Hepatocyte (in vitro differentiated cells): Measurements from ENCODE around the gene THUMPD2. TPM values are rescaled to one million over a fixed set of nuclear protein-coding genes. Genes with fewer than 3 reads are reported as not detected.
A peak's percentile ranks its signal among the peaks of the same experiment; 100 is the strongest.
"Not testable (repeated sequence)": the region's sequence is repeated elsewhere in the genome, so short reads cannot be mapped to it uniquely, and the experiment has no call there.

ENCODE experiments used
- DNase-seq: peaks from one replicate; pipeline ENCODE4 v3.0.0-alpha.2; 2016; ENCODE audit warnings: low spot score
- H2AFZ ChIP-seq: fragments of 200-600 bp; sonication (generic); 2 replicates; pipeline ENCODE4 v1.6.0; 2016; ENCODE audit warnings: antibody characterized with exemption, mild to moderate bottlenecking
- H3K27ac ChIP-seq: fragments of 200-600 bp; sonication (generic); 2 replicates; pipeline ENCODE4 v1.5.1; 2016; ENCODE audit warnings: mild to moderate bottlenecking
- H3K27me3 ChIP-seq: fragments of 200-600 bp; sonication (generic); 2 replicates; pipeline ENCODE4 v1.6.1; 2016
- H3K36me3 ChIP-seq: fragments of 200-600 bp; sonication (generic); replicated peaks from 2 replicates; pipeline ENCODE4 v1.5.1; 2016; ENCODE audit warnings: low read depth; ENCODE audit not compliant: insufficient read depth
- H3K4me1 ChIP-seq: fragments of 200-600 bp; sonication (generic); 2 replicates; pipeline ENCODE4 v1.5.1; 2016; ENCODE audit warnings: mild to moderate bottlenecking, moderate library complexity; ENCODE audit not compliant: insufficient read depth
- H3K4me2 ChIP-seq: fragments of 200-600 bp; sonication (generic); 2 replicates; pipeline ENCODE4 v1.6.0; 2016
- H3K4me3 ChIP-seq: fragments of 200-600 bp; sonication (generic); 2 replicates; pipeline ENCODE4 v1.5.1; 2016; ENCODE audit warnings: mild to moderate bottlenecking
- H3K79me2 ChIP-seq: fragments of 200-600 bp; sonication (generic); 2 replicates; pipeline ENCODE4 v1.6.0; 2017; ENCODE audit warnings: mild to moderate bottlenecking
- H3K9me2 ChIP-seq: fragments of 200-600 bp; sonication (generic); replicated peaks from 2 replicates; pipeline ENCODE4 v1.6.0; 2017; ENCODE audit warnings: mild to moderate bottlenecking; ENCODE audit not compliant: insufficient read depth
- H3K9me3 ChIP-seq: fragments of 200-600 bp; sonication (generic); 2 replicates; pipeline ENCODE4 v1.5.1; 2016; ENCODE audit warnings: low read depth, mild to moderate bottlenecking
- H4K20me1 ChIP-seq: fragments of 200-600 bp; sonication (generic); 2 replicates; pipeline ENCODE4 v1.6.0; 2016; ENCODE audit warnings: mild to moderate bottlenecking; ENCODE audit not compliant: insufficient read depth, poor library complexity, severe bottlenecking
- CTCF ChIP-seq: fragments of 200-600 bp; sonication (generic); IDR thresholded peaks from 2 replicates; pipeline ENCODE4 v1.5.1; 2016; ENCODE audit warnings: antibody characterized with exemption, mild to moderate bottlenecking; ENCODE audit not compliant: poor library complexity
- EZH2 ChIP-seq: fragments of 200-600 bp; sonication (generic); IDR thresholded peaks from 2 replicates; pipeline ENCODE4 v1.6.1; 2016; ENCODE audit warnings: antibody characterized with exemption, mild to moderate bottlenecking, borderline replicate concordance
- EZH2phosphoT487 ChIP-seq: fragments of 200-600 bp; sonication (generic); IDR thresholded peaks from one replicate; pipeline ENCODE4 v1.6.1; 2018; ENCODE audit warnings: antibody characterized with exemption, mild to moderate bottlenecking, low read depth, moderate library complexity; ENCODE audit not compliant: unreplicated experiment, severe bottlenecking
- WGBS: methylation state at CpG from one replicate; pipeline ENCODE4 v1.1.6; 2016; ENCODE audit warnings: low lambda C conversion rate; ENCODE audit errors: missing lambda C conversion rate; 5-methylcytosine and 5-hydroxymethylcytosine counted together
- polyA plus RNA-seq: library from polyadenylated mRNA; unstranded; fragments of >200 nt; fragmentation: Nextera tagmentation; extraction: Ambion mirVana; gene quantifications from 2 replicates; pipeline ENCODE4 v1.2.1, GENCODE V29; 2016
- total RNA-seq: library from RNA; depleted of rRNA; stranded (reverse); fragments of >200 nt; gene quantifications from 2 replicates; pipeline ENCODE4 v1.2.3, GENCODE V29; 2014

The THUMPD2 gene
- total and polyA plus RNA-seq, 2 experiments from 2014 or later: 6.5 to 12.8 TPM

GRCh38 chr2:39730685-39731302 lies 48.3 kb downstream of the THUMPD2 start:
- no peak overlapping the region for H3K4me3 ChIP-seq
- H3K27me3 ChIP-seq: no peaks in the 10 kb centered on the region
- no peaks in the 10 kb centered on the region for H4K20me1 ChIP-seq
- H2AFZ ChIP-seq: no peak overlapping the region
- no peak overlapping the region for H3K4me2 ChIP-seq
- H3K27ac ChIP-seq: no peak overlapping the region
- no peaks in the 10 kb centered on the region for H3K79me2 ChIP-seq
- H3K9me3 ChIP-seq: no peaks in the 10 kb centered on the region
- H3K36me3 ChIP-seq: no peaks in the 10 kb centered on the region
- peak; percentile 41 for DNase-seq
- no peaks in the 10 kb centered on the region for H3K4me1 ChIP-seq
- no peaks in the 10 kb centered on the region for H3K9me2 ChIP-seq
- WGBS: 84% methylated on average over 2 of the region's 2 CpGs
- TF ChIP-seq CTCF (peak; percentile 44), EZH2phosphoT487 (no peak)

- Histone ChIP-seq H2AFZ (no peak overlapping the region), H3K9me3 (no peaks in the 10 kb centered on the region), H3K36me3 (no peaks in the 10 kb centered on the region), H3K27me3 (no peaks in the 10 kb centered on the region), H3K27ac (no peak overlapping the region), H4K20me1 (no peaks in the 10 kb centered on the region), H3K79me2 (no peaks in the 10 kb centered on the region), H3K4me3 (no peak overlapping the region), H3K4me1 (no peaks in the 10 kb centered on the region), H3K9me2 (no peaks in the 10 kb centered on the region), H3K4me2 (no peak overlapping the region)
- DNase-seq: no peak
- TF ChIP-seq EZH2phosphoT487 (no peak), EZH2 (no peak), CTCF (no peak)
- WGBS: 74% methylated on average over 5 of the region's 5 CpGs
These were observed 48.8 kb downstream of the THUMPD2 start for GRCh38 chr2:39730276-39730675.

GRCh38 chr2:39728941-39729351 lies 50.1 kb downstream of the THUMPD2 start:
- Histone ChIP-seq H2AFZ (no peak overlapping the region), H3K36me3 (no peaks in the 10 kb centered on the region), H3K9me2 (no peaks in the 10 kb centered on the region), H3K27me3 (no peaks in the 10 kb centered on the region), H3K4me3 (no peak overlapping the region), H3K79me2 (no peaks in the 10 kb centered on the region), H3K9me3 (no peaks in the 10 kb centered on the region), H3K4me2 (no peak overlapping the region), H4K20me1 (no peaks in the 10 kb centered on the region), H3K27ac (no peak overlapping the region), H3K4me1 (peaks cover under 1% of the 10 kb centered on the region)
- DNase-seq: peak; percentile 48
- WGBS: 54% methylated on average over 5 of the region's 5 CpGs
- TF ChIP-seq CTCF (peak; percentile 49), EZH2 (no peak)

- WGBS: 91% methylated on average over 4 of the region's 4 CpGs
These were observed 51.0 kb downstream of the THUMPD2 start for GRCh38 chr2:39728085-39728484.

More at GRCh38 chr2:39728085-39728484, 51.0 kb downstream of the THUMPD2 start:
- H3K79me2 ChIP-seq, H3K4me3 ChIP-seq, H4K20me1 ChIP-seq, DNase-seq, H3K27ac ChIP-seq, H3K4me1 ChIP-seq, H3K9me2 ChIP-seq, H2AFZ ChIP-seq, H3K9me3 ChIP-seq, H3K36me3 ChIP-seq, H3K4me2 ChIP-seq, H3K27me3 ChIP-seq: not testable (repeated sequence)
